Measurements from ENCODE around the gene PATE3.

GRCh38 chr11:125768336-125769046, 19.4 kb upstream of the PATE3 start:
- TF ChIP-seq CTCF (IDR thresholded peaks at IDR 0.05) = no peak
- TF ChIP-seq ZFX (IDR thresholded peaks at IDR 0.05; ENCODE audit: borderline replicate concordance) = no peak

Data from 22Rv1 (cell line).